Stomach (tissue), 4 donors: Measurements from ENCODE around the gene NXT1.

Experiments
- POLR2A ChIP-seq, 4 donors: fragments of 450-650 bp; IDR thresholded peaks; one replicate each; pipeline ENCODE4 v1.6.1; 2016; ENCODE audit warnings: antibody characterized with exemption in 4 of 4, control low read depth in 2 of 4, mild to moderate bottlenecking in 1 of 4, moderate library complexity in 1 of 4
- POLR2AphosphoS5 ChIP-seq, 3 donors: sonication (generic); formaldehyde crosslinking; IDR thresholded peaks; one replicate each; pipeline ENCODE4 v1.6.1; 2016; ENCODE audit warnings: antibody characterized with exemption in 3 of 3
- TF ChIP-seq, protein P1 (sequence below), 7 experiments: fragments of 450-650 bp in 4 of 7; fragments of 200-600 bp in 3 of 7; sonication (generic) in 3 of 7; IDR thresholded peaks; one replicate each; pipeline ENCODE4 v1.5.1; 2016 to 2019; ENCODE audit warnings: antibody characterized with exemption in 7 of 7, control low read depth in 2 of 7, mild to moderate bottlenecking in 1 of 7

DNA sequence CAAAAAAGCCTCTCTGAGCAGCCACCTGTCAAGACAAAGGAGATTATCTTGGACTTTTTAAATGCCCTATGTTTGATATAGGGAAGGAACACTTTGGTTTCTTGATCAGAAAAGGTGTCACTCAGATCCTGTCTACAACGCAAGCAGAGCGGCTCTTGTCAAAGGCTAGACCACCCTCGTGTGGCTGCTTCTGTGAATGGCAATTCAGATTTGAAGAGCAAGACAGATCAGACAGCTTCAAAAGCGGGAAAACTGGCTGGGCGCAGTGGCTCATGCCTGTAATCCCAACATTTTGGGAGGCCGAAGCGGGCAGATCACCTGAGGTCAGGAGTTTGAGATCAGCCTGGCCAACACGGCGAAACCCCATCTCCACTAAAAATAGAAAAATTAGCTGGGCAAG is 10.1 kb upstream of the NXT1 start:
- TF ChIP-seq POLR2A (IDR thresholded peaks at IDR 0.05) (no peak), POLR2AphosphoS5 (IDR thresholded peaks at IDR 0.05) (no peak)
- TF ChIP-seq, protein P1, sequence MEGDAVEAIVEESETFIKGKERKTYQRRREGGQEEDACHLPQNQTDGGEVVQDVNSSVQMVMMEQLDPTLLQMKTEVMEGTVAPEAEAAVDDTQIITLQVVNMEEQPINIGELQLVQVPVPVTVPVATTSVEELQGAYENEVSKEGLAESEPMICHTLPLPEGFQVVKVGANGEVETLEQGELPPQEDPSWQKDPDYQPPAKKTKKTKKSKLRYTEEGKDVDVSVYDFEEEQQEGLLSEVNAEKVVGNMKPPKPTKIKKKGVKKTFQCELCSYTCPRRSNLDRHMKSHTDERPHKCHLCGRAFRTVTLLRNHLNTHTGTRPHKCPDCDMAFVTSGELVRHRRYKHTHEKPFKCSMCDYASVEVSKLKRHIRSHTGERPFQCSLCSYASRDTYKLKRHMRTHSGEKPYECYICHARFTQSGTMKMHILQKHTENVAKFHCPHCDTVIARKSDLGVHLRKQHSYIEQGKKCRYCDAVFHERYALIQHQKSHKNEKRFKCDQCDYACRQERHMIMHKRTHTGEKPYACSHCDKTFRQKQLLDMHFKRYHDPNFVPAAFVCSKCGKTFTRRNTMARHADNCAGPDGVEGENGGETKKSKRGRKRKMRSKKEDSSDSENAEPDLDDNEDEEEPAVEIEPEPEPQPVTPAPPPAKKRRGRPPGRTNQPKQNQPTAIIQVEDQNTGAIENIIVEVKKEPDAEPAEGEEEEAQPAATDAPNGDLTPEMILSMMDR (IDR thresholded peaks at IDR 0.05), result peak in 5 of 7 experiments; percentile 33 to 59 (median 48)
